Smooth muscle cell (in vitro differentiated cells): ENCODE measurements around the gene ERVH48-1. TPM values are rescaled to one million over a fixed set of nuclear protein-coding genes. Genes with fewer than 3 reads are reported as not detected.
"Not testable (repeated sequence)": the region's sequence is repeated elsewhere in the genome, so short reads cannot be mapped to it uniquely, and the experiment has no call there.

ENCODE experiments used
- DNase-seq: peaks from one replicate; lab custom pipeline; 2025; ENCODE audit not compliant: unreplicated experiment; lab: John Stamatoyannopoulos, UW
- H2AFZ ChIP-seq: fragments of 200-600 bp; sonication (generic); 2 replicates; pipeline ENCODE4 v1.6.0; 2016; ENCODE audit warnings: antibody characterized with exemption, low read depth, mild to moderate bottlenecking
- H3F3A ChIP-seq: fragments of 200-600 bp; sonication (generic); 2 replicates; pipeline ENCODE4 v1.6.0; 2017; ENCODE audit warnings: antibody characterized with exemption, low read depth
- H3K27ac ChIP-seq: fragments of 200-600 bp; sonication (generic); 2 replicates; pipeline ENCODE4 v1.5.1; 2016; ENCODE audit warnings: low read depth, mild to moderate bottlenecking
- H3K27me3 ChIP-seq: fragments of 200-600 bp; sonication (generic); 2 replicates; pipeline ENCODE4 v1.6.1; 2016; ENCODE audit warnings: low read depth, mild to moderate bottlenecking
- H3K36me3 ChIP-seq: fragments of 200-600 bp; sonication (generic); 2 replicates; pipeline ENCODE4 v1.5.1; 2016; ENCODE audit warnings: low read depth
- H3K4me1 ChIP-seq: fragments of 200-600 bp; sonication (generic); 2 replicates; pipeline ENCODE4 v1.5.1; 2016; ENCODE audit warnings: low read depth
- H3K4me2 ChIP-seq: fragments of 200-600 bp; sonication (generic); 2 replicates; pipeline ENCODE4 v1.6.0; 2016; ENCODE audit warnings: mild to moderate bottlenecking
- H3K4me3 ChIP-seq: fragments of 200-600 bp; sonication (generic); 2 replicates; pipeline ENCODE4 v1.5.1; 2016; ENCODE audit warnings: mild to moderate bottlenecking
- H3K79me2 ChIP-seq: fragments of 200-600 bp; sonication (generic); 2 replicates; pipeline ENCODE4 v1.6.0; 2016; ENCODE audit warnings: low read depth, mild to moderate bottlenecking
- H3K9ac ChIP-seq: fragments of 200-600 bp; sonication (generic); 2 replicates; pipeline ENCODE4 v1.6.0; 2016; ENCODE audit warnings: low read depth
- H3K9me3 ChIP-seq: fragments of 200-600 bp; sonication (generic); replicated peaks from 2 replicates; pipeline ENCODE4 v1.5.1; 2016; ENCODE audit warnings: low read depth
- H4K20me1 ChIP-seq: fragments of 200-600 bp; sonication (generic); 2 replicates; pipeline ENCODE4 v1.6.0; 2016; ENCODE audit warnings: low read depth
- WGBS: methylation state at CpG from one replicate; pipeline ENCODE4 v1.1.7; 2016; ENCODE audit warnings: low lambda C conversion rate; 5-methylcytosine and 5-hydroxymethylcytosine counted together
- polyA plus RNA-seq: library from polyadenylated mRNA; unstranded; fragments of >200 nt; fragmentation: Nextera tagmentation; extraction: Ambion mirVana; gene quantifications from 2 replicates; pipeline ENCODE4 v1.2.1, GENCODE V29; 2016
- total RNA-seq: library from RNA; depleted of rRNA; stranded (reverse); fragments of >200 nt; gene quantifications from 2 replicates; pipeline ENCODE4 v1.2.3, GENCODE V29; 2014
- TF ChIP-seq, protein P1 (sequence below): fragments of 200-600 bp; sonication (generic); IDR thresholded peaks from 2 replicates; pipeline ENCODE4 v1.5.1; 2017; ENCODE audit warnings: borderline replicate concordance, mild to moderate bottlenecking, antibody characterized with exemption; ENCODE audit not compliant: insufficient read depth, poor library complexity, severe bottlenecking

The ERVH48-1 gene
- total and polyA plus RNA-seq, 2 experiments from 2014 or later: 6.8 to 7.6 TPM

DNA sequence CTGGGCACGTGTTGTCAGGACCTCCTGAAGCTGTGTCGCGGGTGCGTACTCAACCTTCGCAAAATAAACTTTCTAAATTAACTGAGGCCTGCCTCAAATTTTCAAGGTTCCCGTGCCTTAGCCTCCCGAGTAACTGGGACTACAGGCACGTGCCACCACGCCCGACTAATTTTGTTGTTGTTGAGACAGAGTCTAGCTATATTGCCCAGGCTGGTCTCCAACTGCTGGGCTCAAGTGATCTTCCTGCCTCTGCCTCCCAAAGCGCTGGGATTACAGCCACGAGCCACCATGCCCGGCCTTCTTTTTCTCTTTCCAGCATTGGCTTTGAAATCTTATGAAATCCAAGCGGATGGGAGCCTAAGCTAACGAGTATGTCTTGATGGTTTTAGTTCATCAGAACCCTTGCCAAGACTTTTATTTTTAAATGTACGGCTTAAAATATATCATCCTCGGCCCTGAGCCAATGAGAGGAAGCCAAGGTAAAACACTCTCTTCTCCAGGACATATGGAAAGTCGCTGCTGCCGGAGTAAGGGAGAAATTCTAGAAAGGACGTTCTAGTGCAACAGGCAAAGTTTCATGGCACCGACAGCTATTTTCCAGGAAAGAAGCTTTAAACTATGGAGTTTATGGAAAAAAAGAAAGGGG is 12.7 kb upstream of the ERVH48-1 start:
- H3F3A ChIP-seq: peaks cover 6% of the 10 kb centered on the region
- DNase-seq: no peak
- H2AFZ ChIP-seq: peak overlapping the region; percentile 69
- H3K9ac ChIP-seq: no peak overlapping the region
- no peaks in the 10 kb centered on the region for H4K20me1 ChIP-seq
- H3K4me2 ChIP-seq: no peak overlapping the region
- no peak overlapping the region for H3K27ac ChIP-seq
- H3K79me2 ChIP-seq: no peaks in the 10 kb centered on the region
- no peaks in the 10 kb centered on the region for H3K36me3 ChIP-seq
- peaks cover 6% of the 10 kb centered on the region for H3K4me1 ChIP-seq
- H3K27me3 ChIP-seq: no peaks in the 10 kb centered on the region
- H3K4me3 ChIP-seq: no peak overlapping the region
- H3K9me3 ChIP-seq: no peaks in the 10 kb centered on the region
- TF ChIP-seq, protein P1, sequence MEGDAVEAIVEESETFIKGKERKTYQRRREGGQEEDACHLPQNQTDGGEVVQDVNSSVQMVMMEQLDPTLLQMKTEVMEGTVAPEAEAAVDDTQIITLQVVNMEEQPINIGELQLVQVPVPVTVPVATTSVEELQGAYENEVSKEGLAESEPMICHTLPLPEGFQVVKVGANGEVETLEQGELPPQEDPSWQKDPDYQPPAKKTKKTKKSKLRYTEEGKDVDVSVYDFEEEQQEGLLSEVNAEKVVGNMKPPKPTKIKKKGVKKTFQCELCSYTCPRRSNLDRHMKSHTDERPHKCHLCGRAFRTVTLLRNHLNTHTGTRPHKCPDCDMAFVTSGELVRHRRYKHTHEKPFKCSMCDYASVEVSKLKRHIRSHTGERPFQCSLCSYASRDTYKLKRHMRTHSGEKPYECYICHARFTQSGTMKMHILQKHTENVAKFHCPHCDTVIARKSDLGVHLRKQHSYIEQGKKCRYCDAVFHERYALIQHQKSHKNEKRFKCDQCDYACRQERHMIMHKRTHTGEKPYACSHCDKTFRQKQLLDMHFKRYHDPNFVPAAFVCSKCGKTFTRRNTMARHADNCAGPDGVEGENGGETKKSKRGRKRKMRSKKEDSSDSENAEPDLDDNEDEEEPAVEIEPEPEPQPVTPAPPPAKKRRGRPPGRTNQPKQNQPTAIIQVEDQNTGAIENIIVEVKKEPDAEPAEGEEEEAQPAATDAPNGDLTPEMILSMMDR: no peak
- WGBS: 83% methylated on average over 21 of the region's 21 CpGs

- Histone ChIP-seq H3K4me2 (peak overlapping the region; percentile 75), H3K27ac (peak overlapping the region; percentile 44), H3K4me3 (peak overlapping the region; percentile 17), H2AFZ (peak overlapping the region; percentile 69)
- H3K9me3 ChIP-seq, H3K79me2 ChIP-seq, H4K20me1 ChIP-seq, H3K36me3 ChIP-seq, DNase-seq, H3K9ac ChIP-seq, H3K27me3 ChIP-seq, H3F3A ChIP-seq, H3K4me1 ChIP-seq: not testable (repeated sequence)
- WGBS: 21% methylated on average over 16 of the region's 16 CpGs
Observed at GRCh38 chr21:42937034-42937940, 11.9 kb upstream of the ERVH48-1 start.

DNA sequence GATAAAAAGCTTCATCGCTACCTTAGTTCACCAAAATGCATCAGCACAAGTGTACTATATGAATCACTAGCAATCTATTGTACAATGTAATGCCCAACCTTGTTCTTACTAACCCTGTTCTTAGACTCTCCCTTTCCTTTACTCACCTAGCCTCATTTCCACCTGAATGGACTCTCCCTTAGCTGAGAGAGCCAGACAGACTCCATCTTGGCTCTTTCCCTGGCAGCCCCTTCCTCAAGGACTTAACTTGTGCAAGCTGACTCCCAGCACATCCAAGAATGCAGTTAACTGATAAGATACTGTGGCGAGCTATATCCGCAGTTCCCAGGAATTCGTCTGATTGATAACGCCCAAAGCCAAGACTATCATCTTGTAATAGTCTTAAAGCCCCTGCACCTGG is 10.9 kb upstream of the ERVH48-1 start:
- not testable (repeated sequence) for H3K9ac ChIP-seq, H3K4me3 ChIP-seq, H3K4me1 ChIP-seq, H3K9me3 ChIP-seq, DNase-seq, H3K79me2 ChIP-seq, H3F3A ChIP-seq, H3K27ac ChIP-seq, H2AFZ ChIP-seq, H4K20me1 ChIP-seq, H3K36me3 ChIP-seq, H3K27me3 ChIP-seq
- peak overlapping the region; percentile 75 for H3K4me2 ChIP-seq
- 29% methylated on average over 5 of the region's 5 CpGs for WGBS

DNA sequence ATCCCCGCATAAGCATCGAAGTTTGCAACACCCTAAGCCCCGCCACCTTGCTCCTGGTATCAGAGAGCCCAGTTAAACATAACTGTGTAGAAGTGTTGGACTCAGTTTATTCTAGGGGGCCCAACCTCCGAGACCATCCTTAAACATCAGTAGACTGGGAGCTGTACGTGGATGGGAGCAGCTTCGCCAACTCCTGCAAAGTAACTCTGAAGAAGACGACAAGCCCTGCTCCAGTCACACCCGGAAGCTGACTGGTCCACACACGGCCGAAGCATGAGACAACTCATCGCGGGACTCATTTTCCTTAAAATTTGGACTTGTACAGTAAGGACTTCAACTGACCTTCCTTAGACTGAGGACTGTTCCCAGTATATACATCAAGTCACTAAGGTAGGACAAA is 8.5 kb upstream of the ERVH48-1 start:
- 78% methylated on average over 12 of the region's 12 CpGs for WGBS
- not testable (repeated sequence) for H3K4me1 ChIP-seq, H3K79me2 ChIP-seq, H3K4me2 ChIP-seq, H3K4me3 ChIP-seq, H3K27me3 ChIP-seq, H4K20me1 ChIP-seq, H3K9ac ChIP-seq, DNase-seq, H3K9me3 ChIP-seq, H3F3A ChIP-seq, H2AFZ ChIP-seq, H3K36me3 ChIP-seq
- H3K27ac ChIP-seq: peak overlapping the region; percentile 27

DNA sequence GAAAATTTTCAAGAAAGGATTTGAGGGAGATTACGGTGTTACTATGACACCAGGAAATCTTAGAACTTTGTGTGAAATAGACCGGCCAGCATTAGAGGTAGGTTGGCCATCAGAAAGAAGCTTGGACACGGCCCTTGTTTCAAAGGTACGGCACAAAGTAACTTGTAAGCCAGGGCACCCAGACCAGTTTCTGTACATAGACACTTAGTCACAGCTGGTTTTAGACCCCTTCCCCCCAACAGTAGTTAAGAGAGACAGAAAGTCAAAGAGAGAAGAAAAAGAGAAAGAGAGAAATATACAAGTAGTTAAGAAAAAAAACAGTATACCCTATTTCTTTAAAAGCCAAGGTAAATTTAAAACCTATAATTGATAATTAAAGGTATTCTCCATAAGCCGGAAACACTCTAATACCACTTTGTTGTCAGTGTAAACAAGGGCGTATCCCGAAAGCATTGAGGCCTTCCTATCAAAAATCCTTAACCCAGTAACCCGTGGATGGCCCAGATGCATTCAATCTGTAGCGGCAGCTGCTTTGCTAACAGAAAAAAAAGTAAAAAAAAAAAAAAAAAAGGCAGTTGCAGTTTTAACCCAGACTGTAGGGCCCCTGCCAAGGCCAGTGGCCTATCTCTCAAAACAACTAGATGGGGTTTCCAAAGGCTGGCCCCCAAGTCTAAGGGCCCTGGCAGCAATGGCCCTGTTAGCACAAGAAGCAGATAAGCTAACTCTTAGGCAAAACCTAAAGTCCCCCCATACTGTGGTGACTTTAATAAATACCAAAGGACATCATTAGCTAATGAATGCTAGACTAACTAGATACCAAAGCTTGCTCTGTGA is 7.9 kb upstream of the ERVH48-1 start:
- not testable (repeated sequence) for H3K36me3 ChIP-seq, H3K79me2 ChIP-seq, H3F3A ChIP-seq, H3K4me1 ChIP-seq, DNase-seq, H3K27me3 ChIP-seq, H4K20me1 ChIP-seq, H3K9ac ChIP-seq, H3K9me3 ChIP-seq
- Histone ChIP-seq H3K27ac (peak overlapping the region; percentile 65), H2AFZ (peak overlapping the region; percentile 69), H3K4me2 (peak overlapping the region; percentile 70), H3K4me3 (peak overlapping the region; percentile 7)
- 31% methylated on average over 8 of the region's 9 CpGs for WGBS

GRCh38 chr21:42932378-42933136 is 7.1 kb upstream of the ERVH48-1 start:
- not testable (repeated sequence) for H3F3A ChIP-seq, H3K9me3 ChIP-seq, H3K9ac ChIP-seq, H3K36me3 ChIP-seq, H3K27me3 ChIP-seq, H4K20me1 ChIP-seq, DNase-seq, H3K79me2 ChIP-seq, H3K4me1 ChIP-seq
- Histone ChIP-seq H2AFZ (peak overlapping the region; percentile 69), H3K4me3 (peak overlapping the region; percentile 7), H3K4me2 (peak overlapping the region; percentile 70), H3K27ac (peak overlapping the region; percentile 65)
- WGBS: 63% methylated on average over 16 of the region's 16 CpGs
